ENCODE data around the gene GPANK1.

The GPANK1 gene

GRCh38 chr6:31642798-31643570 lies 21.8 kb downstream of the GPANK1 start:
- no peak for DNase-seq (ENCODE audit: low read depth in 2 of 2, low spot score in 1 of 2)

GRCh38 chr6:31641370-31641769 lies 23.4 kb downstream of the GPANK1 start:
- DNase-seq (ENCODE audit: low read depth in 2 of 2, low spot score in 1 of 2), result no peak

GRCh38 chr6:31640612-31641011 lies 24.2 kb downstream of the GPANK1 start:
- DNase-seq (ENCODE audit: low read depth in 2 of 2, low spot score in 1 of 2), result no peak

GRCh38 chr6:31639449-31639861 lies 25.3 kb downstream of the GPANK1 start:
- no peak for DNase-seq (ENCODE audit: low read depth in 2 of 2, low spot score in 1 of 2)

GRCh38 chr6:31639043-31639442 lies 25.8 kb downstream of the GPANK1 start:
- DNase-seq (ENCODE audit: low read depth in 2 of 2, low spot score in 1 of 2), result no peak

GRCh38 chr6:31636698-31637596 lies 27.9 kb downstream of the GPANK1 start:
- DNase-seq (ENCODE audit: low read depth in 2 of 2, low spot score in 1 of 2), result no peak

GRCh38 chr6:31634969-31635575 lies 29.7 kb downstream of the GPANK1 start:
- no peak for DNase-seq (ENCODE audit: low read depth in 2 of 2, low spot score in 1 of 2)

- DNase-seq (ENCODE audit: low read depth in 2 of 2, low spot score in 1 of 2), result no peak
Measured at GRCh38 chr6:31634131-31634530, 30.7 kb downstream of the GPANK1 start.

- no peak for DNase-seq (ENCODE audit: low read depth in 2 of 2, low spot score in 1 of 2)
Measured at GRCh38 chr6:31633447-31633846, 31.4 kb downstream of the GPANK1 start.

GRCh38 chr6:31632279-31632946 lies 32.4 kb downstream of the GPANK1 start:
- DNase-seq (ENCODE audit: low read depth in 2 of 2, low spot score in 1 of 2), result no peak

- no peak for DNase-seq (ENCODE audit: low read depth in 2 of 2, low spot score in 1 of 2)
Measured at GRCh38 chr6:31631681-31632278, 33.0 kb downstream of the GPANK1 start.

GRCh38 chr6:31631209-31631608 lies 33.6 kb downstream of the GPANK1 start:
- no peak for DNase-seq (ENCODE audit: low read depth in 2 of 2, low spot score in 1 of 2)

GRCh38 chr6:31630177-31630934 lies 34.4 kb downstream of the GPANK1 start:
- DNase-seq (ENCODE audit: low read depth in 2 of 2, low spot score in 1 of 2), result no peak

GRCh38 chr6:31629014-31629413 lies 35.8 kb downstream of the GPANK1 start:
- no peak for DNase-seq (ENCODE audit: low read depth in 2 of 2, low spot score in 1 of 2)

- no peak for DNase-seq (ENCODE audit: low read depth in 2 of 2, low spot score in 1 of 2)
Measured at GRCh38 chr6:31627690-31628287, 37.0 kb downstream of the GPANK1 start.

GRCh38 chr6:31626952-31627351 lies 37.8 kb downstream of the GPANK1 start:
- DNase-seq (ENCODE audit: low read depth in 2 of 2, low spot score in 1 of 2), result no peak

GRCh38 chr6:31624070-31624469 lies 40.7 kb downstream of the GPANK1 start:
- no peak for DNase-seq (ENCODE audit: low read depth in 2 of 2, low spot score in 1 of 2)

GRCh38 chr6:31622684-31623091 lies 42.1 kb downstream of the GPANK1 start:
- DNase-seq (ENCODE audit: low read depth in 2 of 2, low spot score in 1 of 2), result no peak

- no peak for DNase-seq (ENCODE audit: low read depth in 2 of 2, low spot score in 1 of 2)
Measured at GRCh38 chr6:31621991-31622390, 42.8 kb downstream of the GPANK1 start.
